ENCODE data around the gene CD274.

GRCh38 chr9:5449521-5450358 lies 602 bp upstream of the CD274 start:
- TF ChIP-seq POLR2AphosphoS5 (IDR thresholded peaks at IDR 0.05) (no peak), REST (IDR thresholded peaks at IDR 0.05; ENCODE audit: borderline replicate concordance) (no peak), EZH2 (IDR thresholded peaks at IDR 0.05; ENCODE audit: borderline replicate concordance, insufficient read depth, low read length, poor library complexity, severe bottlenecking) (no peak), CTCF (IDR thresholded peaks at IDR 0.05; ENCODE audit: poor library complexity, severe bottlenecking) (no peak)

Data from neural cell (in vitro differentiated cells).